Renal pelvis (tissue), 4 donors: ENCODE results near the gene KCNK1. TPM values are rescaled to one million over a fixed set of nuclear protein-coding genes. Genes with fewer than 3 reads are reported as not detected.

Experiments
- DNase-seq: peaks from one replicate; pipeline ENCODE4 v3.0.0-alpha.2; 2013
- polyA plus RNA-seq, 3 donors: library from polyadenylated mRNA; unstranded; fragments of 120-200 nt; gene quantifications; one replicate each; pipeline ENCODE4 v1.2.1, GENCODE V29; 2013; ENCODE audit not compliant: insufficient read length in 3 of 3

The KCNK1 gene
- polyA plus RNA-seq, 3 donors = 6.5 to 9.0 (median 6.9) TPM

GRCh38 chr1:233700338-233700737 lies 86.4 kb downstream of the KCNK1 start:
- no peak for DNase-seq

GRCh38 chr1:233704170-233704897 lies 90.4 kb downstream of the KCNK1 start:
- DNase-seq = no peak

GRCh38 chr1:233704898-233705723 lies 91.2 kb downstream of the KCNK1 start:
- DNase-seq = peak; percentile 48

- no peak for DNase-seq
Observed at GRCh38 chr1:233707153-233707879, 93.4 kb downstream of the KCNK1 start.

- peak; percentile 29 for DNase-seq
Observed at GRCh38 chr1:233707880-233708815, 94.2 kb downstream of the KCNK1 start.

- no peak for DNase-seq
Observed at GRCh38 chr1:233710031-233710430, 96.1 kb downstream of the KCNK1 start.

GRCh38 chr1:233710507-233710906 lies 96.6 kb downstream of the KCNK1 start:
- DNase-seq = no peak

GRCh38 chr1:233714631-233715217 lies 100.8 kb downstream of the KCNK1 start:
- DNase-seq = no peak

GRCh38 chr1:233718057-233718456 lies 104.2 kb downstream of the KCNK1 start:
- no peak for DNase-seq

- no peak for DNase-seq
Observed at GRCh38 chr1:233719655-233720341, 105.9 kb downstream of the KCNK1 start.

- no peak for DNase-seq
Observed at GRCh38 chr1:233721004-233721595, 107.2 kb downstream of the KCNK1 start.
